ENCODE measurements around the gene PLCL1. TPM values are rescaled to one million over a fixed set of nuclear protein-coding genes. Genes with fewer than 3 reads are reported as not detected.

The PLCL1 gene
- polyA plus RNA-seq, 3 donors, result 0.69 to 1.4 (median 0.79) TPM

DNA sequence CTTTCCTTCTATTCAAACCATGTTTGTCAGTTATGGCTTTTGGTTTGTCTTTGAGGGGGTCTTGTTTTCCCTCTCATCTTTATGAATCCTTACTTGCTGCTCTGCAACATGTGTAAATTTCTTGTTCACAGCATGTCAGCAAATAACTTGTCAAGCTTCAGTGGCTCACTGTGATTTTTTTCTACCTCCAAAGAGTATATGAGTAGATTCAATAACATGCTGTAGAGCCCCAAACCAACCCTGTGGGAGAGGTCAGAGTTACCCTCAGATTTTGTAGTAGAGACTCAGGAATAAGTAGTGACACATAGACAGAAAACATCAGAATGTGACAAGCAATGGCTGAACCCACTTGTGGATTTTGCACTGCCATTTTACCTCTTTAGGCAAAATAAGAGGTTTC lies 121.6 kb downstream of the PLCL1 start:
- no peak overlapping the region for H3K27ac ChIP-seq (ENCODE audit: low read depth in 1 of 2, low read length in 2 of 2)
- no peak overlapping the region for H3K4me2 ChIP-seq (replicated peaks; ENCODE audit: extremely low read depth, low read length, poor library complexity, severe bottlenecking)
- no peak overlapping the region for H3K4me3 ChIP-seq (replicated peaks in 1 of 3; ENCODE audit: low read depth in 2 of 3, low read length in 3 of 3)
- H3K36me3 Mint-ChIP-seq, result no peaks in the 10 kb centered on the region
- no peak overlapping the region for H3K4me3 Mint-ChIP-seq
- intact Hi-C loops (cut with micrococcal nuclease), result no loop called here
- no peaks in the 10 kb centered on the region for H4K20me1 ChIP-seq (ENCODE audit: insufficient read depth, low read length)
- DNase-seq, result no peak
- no peaks in the 10 kb centered on the region for H3K9me3 ChIP-seq (replicated peaks in 1 of 2; ENCODE audit: control insufficient read depth in 1 of 2, insufficient read depth in 1 of 2, low read length in 2 of 2)
- no peak overlapping the region for H2AFZ ChIP-seq (ENCODE audit: insufficient read depth, low read depth, low read length, poor library complexity, severe bottlenecking)
- H3K27me3 Mint-ChIP-seq (ENCODE audit: low read depth in 3 of 3), result no peaks in the 10 kb centered on the region
- H3K36me3 ChIP-seq (replicated peaks in 1 of 2; ENCODE audit: control insufficient read depth in 1 of 2, insufficient read depth in 2 of 2, low read length in 2 of 2), result no peaks in the 10 kb centered on the region
- H3K9me3 Mint-ChIP-seq, result peaks cover 0 to 7% (median 3%) of the 10 kb centered on the region in 7 donors
- TF ChIP-seq, protein P1, sequence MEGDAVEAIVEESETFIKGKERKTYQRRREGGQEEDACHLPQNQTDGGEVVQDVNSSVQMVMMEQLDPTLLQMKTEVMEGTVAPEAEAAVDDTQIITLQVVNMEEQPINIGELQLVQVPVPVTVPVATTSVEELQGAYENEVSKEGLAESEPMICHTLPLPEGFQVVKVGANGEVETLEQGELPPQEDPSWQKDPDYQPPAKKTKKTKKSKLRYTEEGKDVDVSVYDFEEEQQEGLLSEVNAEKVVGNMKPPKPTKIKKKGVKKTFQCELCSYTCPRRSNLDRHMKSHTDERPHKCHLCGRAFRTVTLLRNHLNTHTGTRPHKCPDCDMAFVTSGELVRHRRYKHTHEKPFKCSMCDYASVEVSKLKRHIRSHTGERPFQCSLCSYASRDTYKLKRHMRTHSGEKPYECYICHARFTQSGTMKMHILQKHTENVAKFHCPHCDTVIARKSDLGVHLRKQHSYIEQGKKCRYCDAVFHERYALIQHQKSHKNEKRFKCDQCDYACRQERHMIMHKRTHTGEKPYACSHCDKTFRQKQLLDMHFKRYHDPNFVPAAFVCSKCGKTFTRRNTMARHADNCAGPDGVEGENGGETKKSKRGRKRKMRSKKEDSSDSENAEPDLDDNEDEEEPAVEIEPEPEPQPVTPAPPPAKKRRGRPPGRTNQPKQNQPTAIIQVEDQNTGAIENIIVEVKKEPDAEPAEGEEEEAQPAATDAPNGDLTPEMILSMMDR (IDR thresholded peaks at IDR 0.05), result no peak
- H3K9ac ChIP-seq (ENCODE audit: insufficient read depth, low read length, poor library complexity, severe bottlenecking), result no peak overlapping the region
- no peaks in the 10 kb centered on the region for H3K4me1 ChIP-seq (ENCODE audit: control insufficient read depth in 1 of 2, insufficient read depth in 2 of 2, low read length in 2 of 2)
- H3K4me1 Mint-ChIP-seq, result peaks cover 6% of the 10 kb centered on the region
- no peak overlapping the region for H3K27ac Mint-ChIP-seq
- H3K79me2 ChIP-seq (ENCODE audit: insufficient read depth, low read length), result no peaks in the 10 kb centered on the region
- no peaks in the 10 kb centered on the region for H3K27me3 ChIP-seq (ENCODE audit: control insufficient read depth in 2 of 2, insufficient read depth in 2 of 2, low read length in 2 of 2)

DNA sequence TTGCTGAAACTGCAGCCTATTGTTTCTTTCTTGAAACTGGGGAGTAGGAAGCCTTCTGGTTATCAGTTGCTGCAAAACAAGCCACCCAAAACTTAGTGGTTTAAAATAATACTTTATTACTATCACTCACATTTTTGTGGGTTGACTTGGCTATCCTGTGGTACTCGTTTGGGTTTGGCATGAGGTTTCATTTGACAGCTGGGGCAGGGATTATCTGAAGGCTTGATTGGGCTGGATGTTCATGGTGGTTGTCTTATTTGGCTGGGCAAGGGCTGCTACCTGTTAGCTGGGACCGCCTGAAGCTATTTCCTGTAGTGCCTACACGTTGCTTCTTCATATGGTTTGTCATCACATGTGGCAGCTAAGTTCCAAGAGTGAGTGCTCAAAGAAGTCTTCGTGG lies 122.3 kb downstream of the PLCL1 start:
- DNase-seq, result no peak
- Histone ChIP-seq H4K20me1 (ENCODE audit: insufficient read depth, low read length) (no peaks in the 10 kb centered on the region), H3K4me2 (replicated peaks; ENCODE audit: extremely low read depth, low read length, poor library complexity, severe bottlenecking) (no peak overlapping the region), H3K79me2 (ENCODE audit: insufficient read depth, low read length) (no peaks in the 10 kb centered on the region), H3K27me3 (ENCODE audit: control insufficient read depth in 2 of 2, insufficient read depth in 2 of 2, low read length in 2 of 2) (no peaks in the 10 kb centered on the region), H3K4me1 (ENCODE audit: control insufficient read depth in 1 of 2, insufficient read depth in 2 of 2, low read length in 2 of 2) (no peaks in the 10 kb centered on the region), H3K9ac (ENCODE audit: insufficient read depth, low read length, poor library complexity, severe bottlenecking) (no peak overlapping the region), H3K4me3 (replicated peaks in 1 of 3; ENCODE audit: low read depth in 2 of 3, low read length in 3 of 3) (no peak overlapping the region), H3K36me3 (replicated peaks in 1 of 2; ENCODE audit: control insufficient read depth in 1 of 2, insufficient read depth in 2 of 2, low read length in 2 of 2) (no peaks in the 10 kb centered on the region), H2AFZ (ENCODE audit: insufficient read depth, low read depth, low read length, poor library complexity, severe bottlenecking) (no peak overlapping the region), H3K9me3 (replicated peaks in 1 of 2; ENCODE audit: control insufficient read depth in 1 of 2, insufficient read depth in 1 of 2, low read length in 2 of 2) (no peaks in the 10 kb centered on the region), H3K27ac (ENCODE audit: low read depth in 1 of 2, low read length in 2 of 2) (no peak overlapping the region)
- peaks cover 6% of the 10 kb centered on the region for H3K4me1 Mint-ChIP-seq
- 81% methylated on average over 3 of the region's 4 CpGs for WGBS (ENCODE audit: insufficient coverage)
- H3K9me3 Mint-ChIP-seq, result peaks cover 0 to 7% (median 2%) of the 10 kb centered on the region in 7 donors
- intact Hi-C loops (cut with micrococcal nuclease), result no loop called here
- TF ChIP-seq, protein P1 (IDR thresholded peaks at IDR 0.05), result no peak
- H3K27ac Mint-ChIP-seq, result no peak overlapping the region
- no peaks in the 10 kb centered on the region for H3K36me3 Mint-ChIP-seq
- H3K27me3 Mint-ChIP-seq (ENCODE audit: low read depth in 3 of 3), result no peaks in the 10 kb centered on the region
- no peak overlapping the region for H3K4me3 Mint-ChIP-seq

All from CD14-positive monocyte (primary cell).